ENCODE results near the gene SLC8A2.
"Not testable (repeated sequence)": the region's sequence is repeated elsewhere in the genome, so short reads cannot be mapped to it uniquely, and the experiment has no call there.

DNA sequence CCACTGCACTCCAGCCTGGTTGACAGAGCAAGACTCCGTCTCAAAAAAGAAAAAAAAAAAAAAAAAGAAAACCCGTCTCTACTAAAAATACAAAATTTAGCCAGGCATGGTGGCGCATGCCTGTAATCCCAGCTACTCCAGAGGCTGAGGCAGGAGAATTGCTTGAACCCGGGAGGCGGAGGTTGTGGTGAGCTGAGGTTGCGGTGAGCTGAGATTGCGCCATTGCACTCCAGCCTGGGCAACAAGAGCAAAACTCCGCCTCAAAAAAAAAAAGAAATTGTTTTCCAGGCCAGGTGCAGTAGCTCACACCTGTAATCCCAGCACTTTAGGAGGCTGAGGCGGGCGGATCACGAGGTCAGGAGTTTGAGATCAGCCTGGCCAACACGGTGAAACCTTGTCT is 85.1 kb downstream of the SLC8A2 start:
- TF ChIP-seq CTCF, EZH2, EZH2phosphoT487 (IDR thresholded peaks at IDR 0.05): not testable (repeated sequence)
